K562 (cell line): ENCODE data around the gene SRGAP2C. TPM values are rescaled to one million over a fixed set of nuclear protein-coding genes. Genes with fewer than 3 reads are reported as not detected.
"Not testable (repeated sequence)": the region's sequence is repeated elsewhere in the genome, so short reads cannot be mapped to it uniquely, and the experiment has no call there.

Experiments used
- ATAC-seq: fragments of 200-7000 bp; cut with Tn5 transposase; 3 replicates; pipeline ENCODE4 v1.9.1; 2020; ENCODE audit warnings: moderate library complexity
- BruUV-seq: library from RNA; stranded (reverse); fragments of 400-500 nt; replicated peaks from 2 replicates; lab custom pipeline; 2021; lab: Mats Ljungman, UMichigan
- CTCF ChIA-PET: fragments of 300-600 bp; formaldehyde crosslinking; extraction: SDS; loops from one replicate; lab custom pipeline; 2021; ENCODE audit warnings: low intra/inter-chr PET ratio; lab: Yijun Ruan, JAX
- POLR2A ChIA-PET: fragments of 300-600, 350-650 bp; sonication (Branson Sonifier 250); formaldehyde crosslinking; extraction: SDS; loops from one replicate; lab custom pipeline; 2021; ENCODE audit warnings: antibody characterized with exemption, inconsistent platforms; lab: Yijun Ruan, JAX
- DNase-seq, 4 experiments: peaks; one replicate each; pipeline versions ENCODE4 v3.0.0 to v3.0.0-alpha.2; 2011 to 2018; ENCODE audit warnings: low spot score in 3 of 4, mixed read lengths in 3 of 4; ENCODE audit errors: extremely low read depth in 1 of 4
- FAIRE-seq: peaks from 2 replicates; lab custom pipeline; 2011; peaks lifted over from hg19 to GRCh38; lab: Jason Lieb, UNC
- H2AFZ ChIP-seq: 2 replicates; pipeline ENCODE4 v1.6.0; 2011; ENCODE audit warnings: low read depth, low read length, control low read depth, inconsistent platforms
- H3K27ac ChIP-seq: fragments of 200-600 bp; 3 replicates; pipeline ENCODE4 v1.8.0; 2011; ENCODE audit warnings: low read depth, mild to moderate bottlenecking, control low read depth, inconsistent platforms, low read length, moderate library complexity, mixed read lengths; ENCODE audit errors: extremely low read depth
- H3K27me3 ChIP-seq, 2 experiments: fragments of 300-600 bp in 1 of 2; 2 replicates in 1 of 2; 3 replicates in 1 of 2; pipeline versions ENCODE4 v1.6.0 to v1.8.0; 2011; ENCODE audit warnings: inconsistent platforms in 2 of 2, low read length in 2 of 2, mild to moderate bottlenecking in 1 of 2, mixed read lengths in 1 of 2, moderate library complexity in 1 of 2; ENCODE audit not compliant: control insufficient read depth in 2 of 2, insufficient read depth in 2 of 2
- H3K36me3 ChIP-seq: fragments of 300-600 bp; 3 replicates; pipeline ENCODE4 v1.8.0; 2011; ENCODE audit warnings: mild to moderate bottlenecking, low read length, inconsistent platforms; ENCODE audit not compliant: control insufficient read depth, insufficient read depth
- H3K4me1 ChIP-seq, 2 experiments: fragments of 200-600 bp in 1 of 2; replicated peaks in 1 of 2; 2 replicates in 1 of 2; 3 replicates in 1 of 2; pipeline versions ENCODE4 v1.5.1 to v1.8.0; 2011; ENCODE audit warnings: inconsistent platforms in 2 of 2, low read length in 2 of 2, mild to moderate bottlenecking in 1 of 2, mixed read lengths in 1 of 2, moderate library complexity in 1 of 2; ENCODE audit not compliant: control insufficient read depth in 2 of 2, insufficient read depth in 2 of 2
- H3K4me2 ChIP-seq: 2 replicates; pipeline ENCODE4 v1.6.1; 2011; ENCODE audit warnings: low read length, control low read depth, inconsistent platforms, mixed read lengths; ENCODE audit not compliant: insufficient read depth
- H3K4me3 ChIP-seq: fragments of 200-600 bp; sonication (generic), shearing (Covaris generic); 2 replicates; pipeline ENCODE4 v1.5.1; 2016; ENCODE audit warnings: control low read depth, inconsistent platforms
- H3K79me2 ChIP-seq: fragments of 200-600 bp; 3 replicates; pipeline ENCODE4 v1.8.0; 2011; ENCODE audit warnings: low read length, inconsistent platforms; ENCODE audit not compliant: control insufficient read depth, insufficient read depth
- H3K9ac ChIP-seq, 2 experiments: 2 replicates each; pipeline versions ENCODE4 v1.6.0 to v1.6.1; 2011; ENCODE audit warnings: low read depth in 2 of 2, low read length in 2 of 2, control low read depth in 1 of 2, inconsistent platforms in 1 of 2, mild to moderate bottlenecking in 1 of 2, mixed read lengths in 1 of 2; ENCODE audit not compliant: insufficient read depth in 1 of 2
- H3K9me1 ChIP-seq: one replicate; pipeline ENCODE4 v1.6.0; 2011; ENCODE audit warnings: inconsistent platforms, mild to moderate bottlenecking, low read length, moderate library complexity; ENCODE audit not compliant: control insufficient read depth, insufficient read depth
- H3K9me3 ChIP-seq: replicated peaks from 2 replicates; pipeline ENCODE4 v1.5.1; 2011; ENCODE audit warnings: low read depth, low read length, inconsistent platforms; ENCODE audit not compliant: control insufficient read depth, insufficient read depth
- H4K20me1 ChIP-seq: replicated peaks from 2 replicates; pipeline ENCODE4 v1.6.1; 2011; ENCODE audit warnings: low read length, inconsistent platforms, mixed read lengths; ENCODE audit not compliant: control insufficient read depth, insufficient read depth
- WGBS: fragments of 100-300 bp; shearing (Covaris generic); methylation state at CpG from one replicate; pipeline ENCODE4 v1.1.6; 2016; ENCODE audit warnings: low coverage, mixed read lengths; ENCODE audit not compliant: insufficient coverage; ENCODE audit errors: missing lambda C conversion rate; 5-methylcytosine and 5-hydroxymethylcytosine counted together
- in situ Hi-C: fragments of 300-500 bp; cut with MboI; formaldehyde crosslinking; loops from 4 replicates; pipeline ENCODE4 v1.15.0; 2018; ENCODE audit warnings: inconsistent platforms, mixed read lengths
- intact Hi-C: fragments of 100-400 bp; cut with micrococcal nuclease; formaldehyde crosslinking; loops from 2 replicates; pipeline ENCODE4 v1.14.2; 2022
- polyA plus RNA-seq, 8 experiments: library from polyadenylated mRNA; depleted of rRNA in 4 of 8; stranded (reverse) in 5 of 8; unstranded in 3 of 8; fragments of >200 nt; fragmentation: Nextera tagmentation in 2 of 8; fragmentation: Illumina TruSeq in 1 of 8; extraction: Ambion mirVana in 2 of 8; extraction: Trizol in 1 of 8; gene quantifications; 2 replicates each; pipeline versions ENCODE4 v1.2.1 to v1.2.3, GENCODE V29; 2011 to 2014; ENCODE audit warnings: inconsistent platforms in 1 of 8, missing spikeins in 1 of 8
- total RNA-seq, 7 experiments: library from RNA; depleted of rRNA in 6 of 7; stranded (reverse); fragments of >200 nt in 6 of 7; fragmentation: Illumina TruSeq in 2 of 7; extraction: Trizol in 2 of 7; gene quantifications; 2 replicates each; pipeline versions ENCODE4 v1.2.1 to v1.2.3, GENCODE V29; 2011 to 2021; ENCODE audit warnings: low replicate concordance in 1 of 7

SRGAP2C gene
- total and polyA plus RNA-seq, 9 of the 15 experiments (the other 6 are each of a cell fraction or from before 2014, with no cell fraction given): 5.0 to 21.1 (median 7.7) TPM

GRCh38 chr1:121386319-121386948 is 201.7 kb downstream of the SRGAP2C start:
- H3K4me1 ChIP-seq, CTCF ChIA-PET, DNase-seq, H4K20me1 ChIP-seq, FAIRE-seq, H3K9me1 ChIP-seq, intact Hi-C loops, H3K9me3 ChIP-seq, H3K79me2 ChIP-seq, H2AFZ ChIP-seq, POLR2A ChIA-PET, H3K4me3 ChIP-seq, H3K36me3 ChIP-seq, BruUV-seq, H3K9ac ChIP-seq, ATAC-seq, H3K27me3 ChIP-seq, in situ Hi-C loops, H3K4me2 ChIP-seq, H3K27ac ChIP-seq: not testable (repeated sequence)
- WGBS: no CpG with 5 or more reads among the region's 8 CpGs

DNA sequence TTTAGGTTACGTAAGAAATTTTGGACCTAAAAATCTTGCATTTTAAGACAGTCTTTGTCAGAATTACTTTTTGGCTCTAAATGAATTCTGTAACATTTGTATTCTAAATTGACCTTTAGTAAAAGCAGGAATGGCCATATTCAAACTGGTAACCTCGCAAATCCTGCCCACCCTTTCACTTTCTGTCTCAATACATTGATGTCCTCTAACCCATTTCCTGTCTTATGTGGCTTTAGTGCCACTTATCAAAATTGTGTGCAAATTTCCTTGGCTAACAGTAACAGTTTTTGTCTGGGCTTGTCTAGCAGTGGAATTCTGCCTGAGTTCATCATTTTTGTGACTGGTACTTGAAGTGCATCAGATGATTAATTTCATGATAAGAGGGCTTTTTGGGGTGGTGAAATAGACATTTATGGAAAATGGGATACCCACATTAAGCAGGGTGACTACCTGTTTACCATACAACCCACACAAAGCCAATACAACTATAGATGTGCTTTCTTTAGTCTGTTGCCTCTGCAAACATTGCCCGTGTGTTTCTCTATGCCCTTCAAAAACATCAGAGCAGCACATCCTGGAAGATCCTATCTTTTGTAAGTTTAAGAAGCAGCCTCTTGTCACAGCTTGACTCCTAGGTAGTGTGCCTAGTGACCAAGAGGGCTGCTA is 205.3 kb downstream of the SRGAP2C start:
- H2AFZ ChIP-seq, BruUV-seq, intact Hi-C loops, DNase-seq, H3K79me2 ChIP-seq, ATAC-seq, H3K4me3 ChIP-seq, H3K9ac ChIP-seq, H3K36me3 ChIP-seq, POLR2A ChIA-PET, H3K9me1 ChIP-seq, H3K9me3 ChIP-seq, H3K4me1 ChIP-seq, H3K27me3 ChIP-seq, H4K20me1 ChIP-seq, CTCF ChIA-PET, in situ Hi-C loops, H3K4me2 ChIP-seq, H3K27ac ChIP-seq, FAIRE-seq: not testable (repeated sequence)
- WGBS: no CpG with 5 or more reads among the region's 3 CpGs

- H3K4me2 ChIP-seq, H3K27ac ChIP-seq, DNase-seq, H3K9me3 ChIP-seq, H3K4me3 ChIP-seq, H3K9me1 ChIP-seq, intact Hi-C loops, in situ Hi-C loops, H4K20me1 ChIP-seq, H2AFZ ChIP-seq, H3K4me1 ChIP-seq, FAIRE-seq, BruUV-seq, H3K36me3 ChIP-seq, H3K79me2 ChIP-seq, CTCF ChIA-PET, H3K27me3 ChIP-seq, POLR2A ChIA-PET, ATAC-seq, H3K9ac ChIP-seq: not testable (repeated sequence)
- WGBS: 100% methylated on average over 2 of the region's 3 CpGs
These were observed 207.4 kb downstream of the SRGAP2C start for GRCh38 chr1:121392130-121392529.
